ENCODE data around the gene INF2.

INF2 gene

GRCh38 chr14:104681689-104682074, 7.7 kb upstream of the INF2 start:
- no peak for DNase-seq
- H3K9ac ChIP-seq (ENCODE audit: low read length) = no peak overlapping the region

GRCh38 chr14:104682107-104682593, 7.3 kb upstream of the INF2 start:
- no peaks in the 10 kb centered on the region for H3F3A ChIP-seq (ENCODE audit: insufficient read depth, low read length)
- no peak for DNase-seq
- H3K27me3 ChIP-seq (replicated peaks; ENCODE audit: insufficient read depth, low read length) = no peaks in the 10 kb centered on the region; the same call in none of the 2 replicates
- TF ChIP-seq EZH2 (optimal IDR thresholded peaks at IDR 0.05; ENCODE audit: low read depth, low read length) (no peak), EZH2phosphoT487 (IDR thresholded peaks at IDR 0.05; ENCODE audit: low read length) (no peak), CTCF (IDR thresholded peaks at IDR 0.05; ENCODE audit: low read length) (no peak)
- no peaks in the 10 kb centered on the region for H3K36me3 ChIP-seq (replicated peaks; ENCODE audit: insufficient read depth, low read length)
- H3K79me2 ChIP-seq (ENCODE audit: low read length) = no peaks in the 10 kb centered on the region
- no peaks in the 10 kb centered on the region for H3K9me3 ChIP-seq (replicated peaks; ENCODE audit: insufficient read depth, low read length)
- H3K4me2 ChIP-seq (ENCODE audit: low read depth, low read length) = no peak overlapping the region
- H3K9me2 ChIP-seq (replicated peaks; ENCODE audit: insufficient read depth, low read length) = no peaks in the 10 kb centered on the region
- H3K9ac ChIP-seq (ENCODE audit: low read length) = no peak overlapping the region
- no peak overlapping the region for H3K4me3 ChIP-seq (ENCODE audit: low read length)
- H4K20me1 ChIP-seq (ENCODE audit: insufficient read depth, low read length) = no peaks in the 10 kb centered on the region
- H3K27ac ChIP-seq (ENCODE audit: low read length) = no peak overlapping the region
- no peaks in the 10 kb centered on the region for H3K4me1 ChIP-seq (ENCODE audit: low read length)
- H2AFZ ChIP-seq (ENCODE audit: low read length) = no peak overlapping the region

More at GRCh38 chr14:104681689-104682074, 7.7 kb upstream of the INF2 start:
- H3F3A ChIP-seq (ENCODE audit: insufficient read depth, low read length) = no peaks in the 10 kb centered on the region
- H4K20me1 ChIP-seq (ENCODE audit: insufficient read depth, low read length) = no peaks in the 10 kb centered on the region
- no peak overlapping the region for H3K4me2 ChIP-seq (ENCODE audit: low read depth, low read length)
- no peak overlapping the region for H3K4me3 ChIP-seq (ENCODE audit: low read length)
- H2AFZ ChIP-seq (ENCODE audit: low read length) = no peak overlapping the region
- H3K9me2 ChIP-seq (replicated peaks; ENCODE audit: insufficient read depth, low read length) = no peaks in the 10 kb centered on the region
- no peaks in the 10 kb centered on the region for H3K36me3 ChIP-seq (replicated peaks; ENCODE audit: insufficient read depth, low read length)
- no peaks in the 10 kb centered on the region for H3K79me2 ChIP-seq (ENCODE audit: low read length)
- H3K27ac ChIP-seq (ENCODE audit: low read length) = no peak overlapping the region
- no peaks in the 10 kb centered on the region for H3K4me1 ChIP-seq (ENCODE audit: low read length)
- no peaks in the 10 kb centered on the region for H3K9me3 ChIP-seq (replicated peaks; ENCODE audit: insufficient read depth, low read length)
- H3K27me3 ChIP-seq (replicated peaks; ENCODE audit: insufficient read depth, low read length) = no peaks in the 10 kb centered on the region; the same call in none of the 2 replicates
- TF ChIP-seq EZH2phosphoT487 (IDR thresholded peaks at IDR 0.05; ENCODE audit: low read length) (no peak), EZH2 (optimal IDR thresholded peaks at IDR 0.05; ENCODE audit: low read depth, low read length) (no peak), CTCF (IDR thresholded peaks at IDR 0.05; ENCODE audit: low read length) (no peak)

- Histone ChIP-seq H3K4me3 (ENCODE audit: low read length) (no peak overlapping the region), H3K27ac (ENCODE audit: low read length) (no peak overlapping the region)
Measured at GRCh38 chr14:104683653-104684448, 5.6 kb upstream of the INF2 start.

More at GRCh38 chr14:104683653-104684448, 5.6 kb upstream of the INF2 start:
- Histone ChIP-seq H3K27me3 (replicated peaks; ENCODE audit: insufficient read depth, low read length) (no peaks in the 10 kb centered on the region; the same call in 1 of the 2 replicates), H3K4me2 (ENCODE audit: low read depth, low read length) (no peak overlapping the region), H2AFZ (ENCODE audit: low read length) (no peak overlapping the region), H4K20me1 (ENCODE audit: insufficient read depth, low read length) (no peaks in the 10 kb centered on the region), H3K79me2 (ENCODE audit: low read length) (no peaks in the 10 kb centered on the region), H3K9me3 (replicated peaks; ENCODE audit: insufficient read depth, low read length) (no peaks in the 10 kb centered on the region), H3F3A (ENCODE audit: insufficient read depth, low read length) (no peaks in the 10 kb centered on the region), H3K4me1 (ENCODE audit: low read length) (no peaks in the 10 kb centered on the region), H3K36me3 (replicated peaks; ENCODE audit: insufficient read depth, low read length) (no peaks in the 10 kb centered on the region), H3K9me2 (replicated peaks; ENCODE audit: insufficient read depth, low read length) (no peaks in the 10 kb centered on the region), H3K9ac (ENCODE audit: low read length) (no peak overlapping the region)
- DNase-seq = no peak
- TF ChIP-seq CTCF (IDR thresholded peaks at IDR 0.05; ENCODE audit: low read length) (no peak), EZH2 (optimal IDR thresholded peaks at IDR 0.05; ENCODE audit: low read depth, low read length) (no peak), EZH2phosphoT487 (IDR thresholded peaks at IDR 0.05; ENCODE audit: low read length) (no peak)

Measured in MM.1S (cell line).